Uterus (tissue), 4 donors: ENCODE data around the gene CALM1. TPM values are rescaled to one million over a fixed set of nuclear protein-coding genes. Genes with fewer than 3 reads are reported as not detected.

Source experiments
- DNase-seq, 2 donors: peaks; one replicate each; pipeline ENCODE4 v3.0.0-alpha.2; 2019 to 2020
- H3K27ac ChIP-seq, 2 donors: fragments of 200-600 bp; sonication (generic); 1 replicate in 1 of 2; 2 replicates in 1 of 2; pipeline ENCODE4 v1.5.1; 2016 to 2018
- H3K27me3 ChIP-seq, 2 donors: fragments of 200-600 bp; sonication (generic); one replicate each; pipeline ENCODE4 v1.5.1; 2018 to 2019; ENCODE audit warnings: control low read depth in 1 of 2
- H3K36me3 ChIP-seq, 2 donors: fragments of 200-600 bp; sonication (generic); one replicate each; pipeline ENCODE4 v1.5.1; 2019; ENCODE audit warnings: control low read depth in 1 of 2
- H3K4me1 ChIP-seq, 2 donors: fragments of 200-600 bp; sonication (generic); one replicate each; pipeline ENCODE4 v1.5.1; 2018 to 2019; ENCODE audit warnings: control low read depth in 1 of 2
- H3K4me3 ChIP-seq, 2 donors: fragments of 200-600 bp; sonication (generic); 1 replicate in 1 of 2; 2 replicates in 1 of 2; pipeline ENCODE4 v1.5.1; 2018 to 2019; ENCODE audit warnings: mild to moderate bottlenecking in 1 of 2
- H3K9me3 ChIP-seq, 2 donors: fragments of 200-600 bp; sonication (generic); one replicate each; pipeline ENCODE4 v1.5.1; 2019; ENCODE audit warnings: control low read depth in 1 of 2
- CTCF ChIP-seq, 4 experiments: fragments of 200-600 bp in 2 of 4; fragments of 450-650 bp in 2 of 4; sonication (generic) in 2 of 4; IDR thresholded peaks; one replicate each; pipeline ENCODE4 v1.5.1; 2016 to 2019; ENCODE audit warnings: antibody characterized with exemption in 4 of 4, mild to moderate bottlenecking in 2 of 4, moderate library complexity in 1 of 4
- POLR2A ChIP-seq, 2 donors: fragments of 450-650 bp; IDR thresholded peaks; one replicate each; pipeline ENCODE4 v1.6.1; 2016; ENCODE audit warnings: antibody characterized with exemption in 2 of 2, mild to moderate bottlenecking in 1 of 2, moderate library complexity in 1 of 2
- intact Hi-C: fragments of 100-400 bp; cut with DNase I; formaldehyde crosslinking; loops from one replicate; pipeline ENCODE4 v1.15.1; 2023; ENCODE audit warnings: low total_unique reads
- total RNA-seq, 4 donors: library from RNA; depleted of rRNA in 3 of 4; stranded (reverse); fragments of >200 nt in 3 of 4; gene quantifications; one replicate each; pipeline versions ENCODE4 v1.1.0 to v1.2.4, GENCODE V29; 2014 to 2023
- donor health status: DM: yes; HTN: yes; CAD: no.

The CALM1 gene
- total RNA-seq, 4 donors from 2014 or later, result 155 to 248 (median 201) TPM

- Histone ChIP-seq H3K27me3 (no peaks in the 10 kb centered on the region), H3K27ac (no peak overlapping the region), H3K4me3 (no peak overlapping the region), H3K4me1 (peaks cover 0 to 6% of the 10 kb centered on the region in 2 donors), H3K36me3 (no peaks in the 10 kb centered on the region), H3K9me3 (no peaks in the 10 kb centered on the region)
- intact Hi-C loops, result no loop called here
- TF ChIP-seq CTCF (IDR thresholded peaks at IDR 0.05) (no peak), POLR2A (IDR thresholded peaks at IDR 0.05) (no peak)
- no peak for DNase-seq
Measured at GRCh38 chr14:90379106-90379505, 17.7 kb upstream of the CALM1 start.

- no peaks in the 10 kb centered on the region for H3K36me3 ChIP-seq
- DNase-seq, result peak; percentile 50 to 59
- intact Hi-C loops, result no loop called here
- H3K9me3 ChIP-seq, result no peaks in the 10 kb centered on the region
- H3K27ac ChIP-seq, result peak overlapping the region; percentile 100
- H3K4me3 ChIP-seq, result no peak overlapping the region
- H3K27me3 ChIP-seq, result no peaks in the 10 kb centered on the region
- peaks cover 6% of the 10 kb centered on the region in 2 donors for H3K4me1 ChIP-seq
- TF ChIP-seq CTCF (IDR thresholded peaks at IDR 0.05) (no peak), POLR2A (IDR thresholded peaks at IDR 0.05) (no peak)
Measured at GRCh38 chr14:90381011-90381786, 15.6 kb upstream of the CALM1 start.

GRCh38 chr14:90381999-90382451 lies 14.8 kb upstream of the CALM1 start:
- peak overlapping the region; percentile 100 for H3K27ac ChIP-seq
- peaks cover 6% of the 10 kb centered on the region in 2 donors for H3K4me1 ChIP-seq
- peak overlapping the region; percentile 58 to 61 for H3K4me3 ChIP-seq
- TF ChIP-seq POLR2A (IDR thresholded peaks at IDR 0.05) (no peak), CTCF (IDR thresholded peaks at IDR 0.05) (no peak)
- DNase-seq, result peak; percentile 41 to 48
- no peaks in the 10 kb centered on the region for H3K36me3 ChIP-seq
- intact Hi-C loops, result no loop called here
- H3K27me3 ChIP-seq, result no peaks in the 10 kb centered on the region
- no peaks in the 10 kb centered on the region for H3K9me3 ChIP-seq

- peak; percentile 82 to 89 for DNase-seq
- peak in 1 of 2 donors; percentile 33 for TF ChIP-seq POLR2A (IDR thresholded peaks at IDR 0.05)
- TF ChIP-seq CTCF (IDR thresholded peaks at IDR 0.05), result no peak
- H3K4me1 ChIP-seq, result peaks cover 6% of the 10 kb centered on the region in 2 donors
- intact Hi-C loops, result no loop called here
- peak overlapping the region; percentile 100 for H3K27ac ChIP-seq
- H3K9me3 ChIP-seq, result no peaks in the 10 kb centered on the region
- peak overlapping the region; percentile 58 to 61 for H3K4me3 ChIP-seq
- no peaks in the 10 kb centered on the region for H3K36me3 ChIP-seq
- H3K27me3 ChIP-seq, result no peaks in the 10 kb centered on the region
Measured at GRCh38 chr14:90382491-90383125, 14.2 kb upstream of the CALM1 start.

GRCh38 chr14:90383126-90383730 lies 13.6 kb upstream of the CALM1 start:
- peak overlapping the region; percentile 61 to 64 for H3K4me3 ChIP-seq
- peak; percentile 99 to 100 for DNase-seq
- peak overlapping the region; percentile 100 for H3K27ac ChIP-seq
- H3K36me3 ChIP-seq, result no peaks in the 10 kb centered on the region
- peak; percentile 90 to 94 for TF ChIP-seq POLR2A (IDR thresholded peaks at IDR 0.05)
- peak in 2 of 4 experiments; percentile 8 to 24 for TF ChIP-seq CTCF (IDR thresholded peaks at IDR 0.05)
- H3K9me3 ChIP-seq, result no peaks in the 10 kb centered on the region
- no peaks in the 10 kb centered on the region for H3K27me3 ChIP-seq
- H3K4me1 ChIP-seq, result peaks cover 6% of the 10 kb centered on the region in 2 donors
- intact Hi-C loops, result no loop called here
